Neural cell (in vitro differentiated cells): Measurements from ENCODE around the gene MAP7D1. TPM values are rescaled to one million over a fixed set of nuclear protein-coding genes. Genes with fewer than 3 reads are reported as not detected.

Source experiments
- H2AFZ ChIP-seq: fragments of 200-600, 300-800 bp; sonication (generic), shearing (Covaris generic); 2 replicates; pipeline ENCODE4 v1.6.0; 2014; ENCODE audit warnings: low read depth, mild to moderate bottlenecking, antibody characterized with exemption, low read length, moderate library complexity
- H3F3A ChIP-seq: fragments of 200-600 bp; shearing (Covaris generic); 2 replicates; pipeline ENCODE4 v1.6.1; 2016; ENCODE audit warnings: mild to moderate bottlenecking, moderate library complexity, mixed read lengths, antibody characterized with exemption, low read length; ENCODE audit not compliant: insufficient read depth, poor library complexity, severe bottlenecking
- H3K27ac ChIP-seq: fragments of 200-600, 300-800 bp; sonication (generic), shearing (Covaris generic); 2 replicates; pipeline ENCODE4 v1.5.1; 2014; ENCODE audit warnings: mild to moderate bottlenecking, low read length, moderate library complexity
- H3K27me3 ChIP-seq: fragments of 300-800, 200-600 bp; sonication (generic), shearing (Covaris generic); 2 replicates; pipeline ENCODE4 v1.6.0; 2014; ENCODE audit warnings: mild to moderate bottlenecking, low read depth, low read length, moderate library complexity; ENCODE audit not compliant: insufficient read depth
- H3K36me3 ChIP-seq: fragments of 300-800, 200-600 bp; sonication (generic), shearing (Covaris generic); 2 replicates; pipeline ENCODE4 v1.5.1; 2014; ENCODE audit warnings: mild to moderate bottlenecking, antibody characterized with exemption, low read length, moderate library complexity; ENCODE audit not compliant: insufficient read depth
- H3K4me2 ChIP-seq: fragments of 300-800, 200-600 bp; sonication (generic), shearing (Covaris generic); 2 replicates; pipeline ENCODE4 v1.6.0; 2014; ENCODE audit warnings: mild to moderate bottlenecking, low read length
- H3K4me3 ChIP-seq: fragments of 300-800, 200-600 bp; sonication (generic), shearing (Covaris generic); 2 replicates; pipeline ENCODE4 v1.5.1; 2014; ENCODE audit warnings: mild to moderate bottlenecking, low read length, moderate library complexity
- H3K79me2 ChIP-seq: fragments of 200-600 bp; shearing (Covaris generic); replicated peaks from 2 replicates; pipeline ENCODE4 v1.6.0; 2014; ENCODE audit warnings: mild to moderate bottlenecking, low read length, moderate library complexity; ENCODE audit not compliant: insufficient read depth
- H3K9ac ChIP-seq: fragments of 300-800, 200-600 bp; sonication (generic), shearing (Covaris generic); 2 replicates; pipeline ENCODE4 v1.6.1; 2016; ENCODE audit warnings: mild to moderate bottlenecking, low read length, mixed read lengths
- H3K9me2 ChIP-seq: fragments of 200-600 bp; shearing (Covaris generic); 2 replicates; pipeline ENCODE4 v1.6.1; 2016; ENCODE audit warnings: mild to moderate bottlenecking, low read length, mixed read lengths; ENCODE audit not compliant: insufficient read depth
- H3K9me3 ChIP-seq: fragments of 200-600, 300-800 bp; sonication (generic), shearing (Covaris generic); 2 replicates; pipeline ENCODE4 v1.6.1; 2016; ENCODE audit warnings: mild to moderate bottlenecking, mixed run types, low read length, moderate library complexity, mixed read lengths
- H4K20me1 ChIP-seq: fragments of 200-600 bp; shearing (Covaris generic); 2 replicates; pipeline ENCODE4 v1.6.1; 2016; ENCODE audit warnings: mild to moderate bottlenecking, mixed run types; ENCODE audit not compliant: insufficient read depth
- CTCF ChIP-seq: fragments of 450-650 bp; IDR thresholded peaks from 2 replicates; pipeline ENCODE4 v1.5.1; 2014; ENCODE audit warnings: antibody characterized with exemption, mild to moderate bottlenecking, moderate library complexity; ENCODE audit not compliant: poor library complexity, severe bottlenecking
- EP300 ChIP-seq: fragments of 450-650 bp; conservative IDR thresholded peaks from 2 replicates; pipeline ENCODE4 v1.6.1; 2014; ENCODE audit warnings: antibody characterized with exemption, mild to moderate bottlenecking, moderate library complexity; ENCODE audit not compliant: poor library complexity, severe bottlenecking
- EZH2 ChIP-seq: fragments of 200-600, 300-800 bp; shearing (Covaris generic), sonication (generic); IDR thresholded peaks from 2 replicates; pipeline ENCODE4 v1.6.1; 2014; ENCODE audit warnings: antibody characterized with exemption, low read length, borderline replicate concordance, mild to moderate bottlenecking; ENCODE audit not compliant: insufficient read depth, poor library complexity, severe bottlenecking
- MXI1 ChIP-seq: fragments of 450-650 bp; conservative IDR thresholded peaks from 2 replicates; pipeline ENCODE4 v1.6.1; 2014; ENCODE audit warnings: antibody characterized with exemption, mild to moderate bottlenecking; ENCODE audit not compliant: poor library complexity, severe bottlenecking
- POLR2AphosphoS5 ChIP-seq: IDR thresholded peaks from 2 replicates; pipeline ENCODE4 v1.6.1; 2012
- RAD21 ChIP-seq: fragments of 450-650 bp; conservative IDR thresholded peaks from 2 replicates; pipeline ENCODE4 v1.6.1; 2014; ENCODE audit warnings: antibody characterized with exemption, mild to moderate bottlenecking, moderate library complexity
- REST ChIP-seq: IDR thresholded peaks from 2 replicates; pipeline ENCODE4 v1.6.1; 2012; ENCODE audit warnings: borderline replicate concordance
- SMC3 ChIP-seq: fragments of 450-650 bp; conservative IDR thresholded peaks from 2 replicates; pipeline ENCODE4 v1.6.1; 2014; ENCODE audit warnings: antibody characterized with exemption, mild to moderate bottlenecking, moderate library complexity; ENCODE audit not compliant: poor library complexity
- TAF1 ChIP-seq: IDR thresholded peaks from 2 replicates; pipeline ENCODE4 v1.6.1; 2012; ENCODE audit warnings: low read depth
- polyA plus RNA-seq: library from polyadenylated mRNA; depleted of rRNA; stranded (reverse); fragments of >200 nt; gene quantifications from 2 replicates; pipeline ENCODE4 v1.2.3, GENCODE V29; 2014

MAP7D1 gene
- polyA plus RNA-seq, 1 donor from 2014 or later = 142 TPM

DNA sequence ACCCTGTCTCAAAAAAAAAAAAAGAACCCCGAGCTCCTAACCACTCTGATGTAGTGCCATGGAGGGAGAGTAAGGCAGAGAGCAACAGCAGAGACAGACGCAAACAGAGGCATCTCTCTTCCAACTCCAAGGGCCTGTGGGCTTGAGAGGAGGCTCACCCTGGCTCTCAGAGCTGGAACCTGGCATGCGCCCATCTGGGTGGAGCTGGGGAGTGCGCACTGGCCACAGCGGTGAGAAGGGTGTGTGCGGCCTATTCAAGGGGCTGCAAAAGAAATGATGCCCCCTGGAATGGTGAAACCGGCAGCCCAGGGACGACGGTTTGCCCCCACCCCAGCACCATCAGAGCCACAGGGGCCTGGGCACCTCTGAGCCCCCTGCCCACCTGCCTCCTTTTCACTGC is 48.6 kb upstream of the MAP7D1 start:
- Histone ChIP-seq H2AFZ (no peak overlapping the region), H3K4me2 (no peak overlapping the region), H3K9ac (no peak overlapping the region), H4K20me1 (no peaks in the 10 kb centered on the region), H3K4me3 (no peak overlapping the region), H3K27me3 (no peaks in the 10 kb centered on the region), H3K79me2 (no peaks in the 10 kb centered on the region), H3K9me3 (no peaks in the 10 kb centered on the region), H3K9me2 (no peaks in the 10 kb centered on the region), H3K27ac (no peak overlapping the region), H3F3A (no peaks in the 10 kb centered on the region), H3K36me3 (no peaks in the 10 kb centered on the region)
- TF ChIP-seq REST = no peak
- no peak for TF ChIP-seq MXI1
- no peak for TF ChIP-seq CTCF
- no peak for TF ChIP-seq SMC3
- TF ChIP-seq EZH2 = no peak
- no peak for TF ChIP-seq RAD21
- TF ChIP-seq TAF1 = no peak
- no peak for TF ChIP-seq EP300
- no peak for TF ChIP-seq POLR2AphosphoS5

- Histone ChIP-seq H3K4me3 (no peak overlapping the region), H3F3A (no peaks in the 10 kb centered on the region), H3K27ac (no peak overlapping the region), H3K36me3 (no peaks in the 10 kb centered on the region), H4K20me1 (no peaks in the 10 kb centered on the region), H2AFZ (no peak overlapping the region), H3K9me2 (no peaks in the 10 kb centered on the region), H3K9ac (no peak overlapping the region), H3K79me2 (no peaks in the 10 kb centered on the region), H3K4me2 (no peak overlapping the region), H3K9me3 (no peaks in the 10 kb centered on the region), H3K27me3 (no peaks in the 10 kb centered on the region)
- TF ChIP-seq EP300 = no peak
Observed at GRCh38 chr1:36108314-36108713, 47.6 kb upstream of the MAP7D1 start.

DNA sequence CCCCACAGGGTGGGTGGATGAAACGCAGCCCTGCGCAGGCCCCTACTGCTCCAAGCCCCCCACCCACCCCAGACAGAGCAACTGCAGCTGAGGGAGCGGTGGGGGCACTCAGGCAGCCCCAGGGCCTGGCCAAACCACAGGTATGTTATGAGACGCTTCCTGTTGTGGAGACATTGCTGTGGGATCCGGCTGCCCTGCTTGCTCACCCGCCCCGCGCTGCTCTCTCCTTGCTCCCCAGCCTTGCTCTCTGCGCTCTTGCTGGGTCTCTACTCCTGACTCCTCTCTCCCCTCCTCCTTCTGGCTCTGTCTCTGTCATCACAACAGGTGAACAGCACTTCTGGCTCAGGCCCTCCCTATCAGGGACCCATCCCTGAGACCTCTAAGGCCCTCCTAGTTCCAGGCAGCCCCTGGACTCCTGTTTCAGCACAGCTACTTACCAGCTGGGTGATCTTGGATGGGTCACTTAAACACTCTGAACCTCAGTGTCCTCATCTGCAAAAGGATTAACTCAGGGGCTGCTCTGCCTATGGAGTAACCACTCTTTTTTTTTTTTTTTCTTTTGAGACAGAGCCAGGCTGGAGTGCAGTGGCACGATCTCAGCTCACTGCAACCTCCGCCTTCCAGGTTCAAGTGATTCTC is 46.8 kb upstream of the MAP7D1 start:
- Histone ChIP-seq H3K36me3 (no peaks in the 10 kb centered on the region), H3K27ac (no peak overlapping the region), H3F3A (no peaks in the 10 kb centered on the region), H3K4me3 (no peak overlapping the region), H3K9me3 (no peaks in the 10 kb centered on the region), H3K4me2 (no peak overlapping the region), H3K27me3 (no peaks in the 10 kb centered on the region), H3K79me2 (no peaks in the 10 kb centered on the region), H2AFZ (no peak overlapping the region), H3K9me2 (no peaks in the 10 kb centered on the region), H4K20me1 (no peaks in the 10 kb centered on the region), H3K9ac (no peak overlapping the region)
- TF ChIP-seq SMC3 (no peak), POLR2AphosphoS5 (no peak), TAF1 (no peak), EZH2 (no peak), CTCF (no peak), RAD21 (no peak), MXI1 (no peak), EP300 (no peak), REST (no peak)
